ENCODE results near the gene RNASE8.

Gene RNASE8

DNA sequence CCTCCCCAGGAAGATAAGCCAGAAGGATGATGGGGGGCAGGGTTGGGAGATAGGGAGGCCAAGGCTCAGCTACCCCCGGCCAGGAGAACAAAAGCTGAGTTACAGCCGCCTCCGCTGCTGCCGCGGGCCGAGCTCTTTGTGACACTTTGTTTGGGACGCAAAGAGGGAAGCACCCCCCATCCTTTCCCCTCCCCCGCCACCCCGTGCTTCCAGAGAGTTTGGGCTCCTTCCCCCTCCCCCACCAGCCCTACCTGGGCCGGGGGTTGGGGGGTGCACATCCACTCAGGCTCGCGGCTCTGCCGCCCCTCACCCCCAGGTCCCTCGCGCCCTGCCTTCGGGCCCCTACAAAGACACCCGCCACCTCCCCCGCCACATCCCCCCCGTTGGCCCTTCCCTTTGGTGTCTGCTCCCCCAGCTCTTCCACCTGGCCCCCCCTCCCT is 40.0 kb downstream of the RNASE8 start:
- TF ChIP-seq FOXK2 (IDR thresholded peaks at IDR 0.05) (no peak), CTBP1 (IDR thresholded peaks at IDR 0.05; ENCODE audit: borderline replicate concordance) (no peak), NFRKB (IDR thresholded peaks at IDR 0.05) (no peak), FOXA1 (IDR thresholded peaks at IDR 0.05) (no peak), TARDBP (IDR thresholded peaks at IDR 0.05) (no peak), SP1 (IDR thresholded peaks at IDR 0.05) (no peak), L3MBTL2 (conservative IDR thresholded peaks at IDR 0.05) (no peak), ZNF384 (IDR thresholded peaks at IDR 0.05) (no peak), ARNT (IDR thresholded peaks at IDR 0.05) (no peak), FOXM1 (IDR thresholded peaks at IDR 0.05; ENCODE audit: borderline replicate concordance) (no peak), LEF1 (IDR thresholded peaks at IDR 0.05; ENCODE audit: borderline replicate concordance) (no peak), HDGF (IDR thresholded peaks at IDR 0.05; ENCODE audit: borderline replicate concordance) (no peak)
- TF ChIP-seq, protein P1, sequence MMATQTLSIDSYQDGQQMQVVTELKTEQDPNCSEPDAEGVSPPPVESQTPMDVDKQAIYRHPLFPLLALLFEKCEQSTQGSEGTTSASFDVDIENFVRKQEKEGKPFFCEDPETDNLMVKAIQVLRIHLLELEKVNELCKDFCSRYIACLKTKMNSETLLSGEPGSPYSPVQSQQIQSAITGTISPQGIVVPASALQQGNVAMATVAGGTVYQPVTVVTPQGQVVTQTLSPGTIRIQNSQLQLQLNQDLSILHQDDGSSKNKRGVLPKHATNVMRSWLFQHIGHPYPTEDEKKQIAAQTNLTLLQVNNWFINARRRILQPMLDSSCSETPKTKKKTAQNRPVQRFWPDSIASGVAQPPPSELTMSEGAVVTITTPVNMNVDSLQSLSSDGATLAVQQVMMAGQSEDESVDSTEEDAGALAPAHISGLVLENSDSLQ (IDR thresholded peaks at IDR 0.05), result no peak
- ChIA-PET CTCF (interaction anchor here (6.2 to 6.8 kb wide), 2 partner anchors 7 to 30 kb away, joined by 58 to 68 read pairs; no protein-coding TSS in a partner anchor), POLR2A (interaction anchor here (0.6 to 3.7 kb wide), 3 partner anchors 23 to 83 kb away, joined by 3 to 33 read pairs (median 3); partner anchors contain the start of gene ARHGEF40)

DNA sequence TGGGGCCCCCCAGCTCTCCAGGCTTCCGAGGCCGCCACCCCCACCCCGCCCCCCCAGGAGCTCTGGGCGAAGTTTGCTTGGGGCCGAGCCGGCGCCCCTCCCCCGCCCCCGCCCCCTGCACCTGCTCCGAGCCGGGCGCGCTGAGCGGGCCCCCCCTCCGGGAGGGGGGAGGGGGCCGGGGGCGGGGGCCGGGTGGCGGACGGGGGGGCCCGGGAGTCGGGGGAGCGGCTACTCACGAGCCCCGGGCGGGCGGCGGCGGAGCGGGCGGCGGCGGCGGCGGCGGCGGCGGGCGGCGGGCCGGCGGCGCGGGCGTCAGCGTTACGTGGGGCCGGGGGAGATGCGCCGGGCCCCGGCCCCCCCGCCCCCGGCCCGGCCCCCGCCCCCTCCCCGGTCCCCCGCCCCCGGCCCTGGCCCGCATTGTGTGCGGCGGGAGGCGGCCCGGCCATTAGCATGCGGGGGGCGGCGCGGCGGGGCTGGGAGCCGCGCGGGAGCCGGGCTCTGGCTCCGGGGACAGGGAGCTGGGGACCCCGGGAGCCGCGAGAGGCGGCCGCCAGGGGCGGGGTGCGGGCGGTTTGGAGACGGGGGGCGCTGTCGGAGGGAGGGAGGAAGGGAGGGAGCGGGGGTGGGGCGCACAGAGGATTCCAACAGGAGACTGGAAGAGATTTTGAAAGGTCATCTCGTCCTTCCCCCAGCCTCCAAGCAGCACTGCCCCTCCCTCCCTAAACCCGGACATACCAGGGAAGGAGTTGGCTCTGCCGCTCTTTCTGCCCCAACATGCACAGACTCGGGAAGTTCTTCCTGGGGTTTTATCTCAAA is 40.7 kb downstream of the RNASE8 start, which contains the start of gene ZNF219:
ZNF219 (minus strand) TSS at position 580 of the 816 bp plus-strand sequence. CDS start 5,064 bp downstream, outside the sequence.
- CTCF ChIA-PET, result interaction anchor here (6.2 to 6.8 kb wide), 2 partner anchors 6 to 31 kb away, joined by 58 to 68 read pairs; no protein-coding TSS in a partner anchor

More for the DNA sequence above, 40.0 kb downstream of the RNASE8 start:
- no peak for DNase-seq (ENCODE audit: extremely low spot score)

DNA sequence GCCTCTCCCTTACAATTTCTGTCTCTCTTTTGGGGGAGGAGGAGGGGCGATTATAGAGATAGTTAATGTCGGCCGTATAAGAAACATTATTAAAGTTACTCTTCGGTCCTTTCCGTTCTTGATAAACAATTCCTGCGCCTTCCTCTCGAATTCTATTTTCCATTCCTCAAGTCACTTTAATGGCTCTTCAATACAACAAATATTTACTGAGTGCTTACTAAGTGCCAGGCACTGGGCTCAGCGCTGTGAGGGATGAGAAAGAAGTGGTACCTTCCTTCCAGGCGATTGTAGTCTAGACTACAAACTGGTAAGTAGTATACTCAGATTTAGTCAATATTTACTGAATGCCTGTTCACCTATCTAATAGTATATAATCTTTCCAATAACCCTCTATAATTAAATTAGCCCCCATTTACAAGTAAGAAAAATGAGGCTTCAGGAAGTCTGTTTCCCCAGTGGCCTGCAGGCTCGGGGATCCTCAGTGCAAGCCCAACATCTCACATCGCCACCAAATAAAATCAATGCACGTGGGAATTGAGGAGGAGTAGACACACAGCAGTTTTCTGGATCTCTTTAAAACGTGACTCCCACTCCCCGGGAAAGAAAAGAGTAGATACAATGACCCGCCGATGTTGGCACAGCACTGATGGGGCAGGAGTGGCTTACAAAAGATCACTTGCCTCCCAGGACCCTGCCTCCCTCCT is 41.4 kb downstream of the RNASE8 start:
- no peak for TF ChIP-seq TARDBP (IDR thresholded peaks at IDR 0.05)
- no peak for DNase-seq (ENCODE audit: extremely low spot score)
- ChIA-PET CTCF (no interaction called here), POLR2A (interaction anchor here (0.5 to 6.3 kb wide), 3 partner anchors 28 to 141 kb away, joined by 3 to 72 read pairs (median 33); partner anchors contain the start of gene ARHGEF40)

More for the DNA sequence above, 40.7 kb downstream of the RNASE8 start, which contains the start of gene ZNF219:
- POLR2A ChIA-PET, result interaction anchor here (0.5 to 3.7 kb wide), 2 partner anchors 27 to 141 kb away, joined by 3 to 33 read pairs; partner anchors contain the start of gene ARHGEF40
- no peak for DNase-seq (ENCODE audit: extremely low spot score)
- no peak for TF ChIP-seq ELF4 (IDR thresholded peaks at IDR 0.05)
- no peak for TF ChIP-seq FOXA1 (IDR thresholded peaks at IDR 0.05)
- TF ChIP-seq, protein P1 (IDR thresholded peaks at IDR 0.05), result no peak
- no peak for TF ChIP-seq BHLHE40 (IDR thresholded peaks at IDR 0.05; ENCODE audit: borderline replicate concordance)
- no peak for TF ChIP-seq CTBP1 (IDR thresholded peaks at IDR 0.05; ENCODE audit: borderline replicate concordance)
- no peak for TF ChIP-seq FOXK2 (IDR thresholded peaks at IDR 0.05)
- no peak for TF ChIP-seq SUZ12 (IDR thresholded peaks at IDR 0.05)
- TF ChIP-seq ZNF384 (IDR thresholded peaks at IDR 0.05), result no peak
- TF ChIP-seq NFRKB (IDR thresholded peaks at IDR 0.05), result no peak
- TF ChIP-seq FOXM1 (IDR thresholded peaks at IDR 0.05; ENCODE audit: borderline replicate concordance), result no peak
- no peak for TF ChIP-seq HDGF (IDR thresholded peaks at IDR 0.05; ENCODE audit: borderline replicate concordance)
- TF ChIP-seq ARNT (IDR thresholded peaks at IDR 0.05), result no peak
- TF ChIP-seq LEF1 (IDR thresholded peaks at IDR 0.05; ENCODE audit: borderline replicate concordance), result no peak
- TF ChIP-seq TARDBP (IDR thresholded peaks at IDR 0.05), result no peak
- TF ChIP-seq L3MBTL2 (conservative IDR thresholded peaks at IDR 0.05), result no peak

DNA sequence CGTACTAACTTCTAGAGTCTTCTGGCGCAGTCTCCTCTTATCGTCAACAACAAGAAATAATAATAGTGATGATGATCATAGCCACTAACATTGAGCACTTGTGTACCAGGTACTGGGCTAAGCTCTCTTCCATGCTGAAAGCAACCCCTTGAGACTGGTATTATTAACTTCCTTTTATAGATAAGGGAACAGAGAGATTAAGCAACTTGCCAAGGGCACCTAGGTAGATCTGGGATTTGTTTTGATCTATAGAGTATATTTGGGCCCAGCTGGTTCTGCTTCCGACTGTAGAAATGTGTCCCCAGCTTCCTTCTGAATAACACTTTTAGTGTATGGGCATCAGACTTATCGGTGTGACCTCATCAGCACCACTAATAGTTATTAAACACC is 42.0 kb downstream of the RNASE8 start:
- DNase-seq (ENCODE audit: extremely low spot score), result no peak
- CTCF ChIA-PET, result interaction anchor here (0.6 kb wide), 1 partner anchor 235 kb away, joined by 3 read pairs; no protein-coding TSS in a partner anchor
- TF ChIP-seq L3MBTL2 (conservative IDR thresholded peaks at IDR 0.05), result no peak
- TF ChIP-seq FOXK2 (IDR thresholded peaks at IDR 0.05), result no peak
- no peak for TF ChIP-seq ZNF384 (IDR thresholded peaks at IDR 0.05)
- no peak for TF ChIP-seq FOXA1 (IDR thresholded peaks at IDR 0.05)
- POLR2A ChIA-PET, result interaction anchor here (6.3 kb wide), 1 partner anchor 28 kb away, joined by 72 read pairs; the partner anchor contains the start of gene ARHGEF40

DNA sequence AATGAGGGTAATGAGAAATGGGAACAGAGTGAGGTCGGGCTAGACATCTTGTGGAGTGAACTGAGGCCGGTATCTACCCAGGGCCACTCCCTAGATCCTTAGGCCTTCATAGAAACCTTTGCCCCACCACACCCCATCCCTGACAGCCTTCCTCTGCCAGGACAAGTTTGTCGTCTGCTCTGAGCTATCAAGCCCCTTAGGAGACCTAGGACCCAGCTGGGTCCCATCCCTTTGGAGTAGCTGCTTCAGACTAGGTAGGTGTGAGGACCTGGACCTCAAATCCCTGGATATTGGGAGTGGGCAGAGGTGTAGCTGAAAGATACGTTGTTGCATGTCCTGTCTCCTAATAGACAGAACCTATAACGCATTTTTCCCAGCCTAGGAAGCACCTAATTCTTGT is 43.3 kb downstream of the RNASE8 start, which contains the start of gene TMEM253:
TMEM253 (plus strand) TSS at position 136 of the 400 bp plus-strand sequence. CDS start 278 bp downstream, outside the sequence.
- DNase-seq (ENCODE audit: extremely low spot score), result no peak
- no peak for TF ChIP-seq NFRKB (IDR thresholded peaks at IDR 0.05)
- TF ChIP-seq FOXM1 (IDR thresholded peaks at IDR 0.05; ENCODE audit: borderline replicate concordance), result no peak
- TF ChIP-seq FOXA1 (IDR thresholded peaks at IDR 0.05), result no peak
- no peak for TF ChIP-seq L3MBTL2 (conservative IDR thresholded peaks at IDR 0.05)
- no peak for TF ChIP-seq SP1 (IDR thresholded peaks at IDR 0.05)
- TF ChIP-seq LEF1 (IDR thresholded peaks at IDR 0.05; ENCODE audit: borderline replicate concordance), result no peak
- no peak for TF ChIP-seq ZNF384 (IDR thresholded peaks at IDR 0.05)
- TF ChIP-seq TARDBP (IDR thresholded peaks at IDR 0.05), result no peak
- TF ChIP-seq, protein P1 (IDR thresholded peaks at IDR 0.05), result no peak
- no peak for TF ChIP-seq HDGF (IDR thresholded peaks at IDR 0.05; ENCODE audit: borderline replicate concordance)
- no peak for TF ChIP-seq BHLHE40 (IDR thresholded peaks at IDR 0.05; ENCODE audit: borderline replicate concordance)
- no peak for TF ChIP-seq FOXK2 (IDR thresholded peaks at IDR 0.05)
- TF ChIP-seq SUZ12 (IDR thresholded peaks at IDR 0.05), result no peak
- TF ChIP-seq ARNT (IDR thresholded peaks at IDR 0.05), result no peak
- no peak for TF ChIP-seq ELF4 (IDR thresholded peaks at IDR 0.05)
- TF ChIP-seq CTBP1 (IDR thresholded peaks at IDR 0.05; ENCODE audit: borderline replicate concordance), result no peak
- ChIA-PET POLR2A (interaction anchor here (0.9 to 6.3 kb wide), 4 partner anchors 8 to 130 kb away, joined by 3 to 72 read pairs (median 3); partner anchors contain the start of gene ARHGEF40), CTCF (interaction anchor here (0.9 to 1.8 kb wide), 4 partner anchors 8 to 32 kb away, joined by 5 to 12 read pairs (median 8); no protein-coding TSS in a partner anchor)
